Measurements from ENCODE around the gene EXO1.

DNA sequence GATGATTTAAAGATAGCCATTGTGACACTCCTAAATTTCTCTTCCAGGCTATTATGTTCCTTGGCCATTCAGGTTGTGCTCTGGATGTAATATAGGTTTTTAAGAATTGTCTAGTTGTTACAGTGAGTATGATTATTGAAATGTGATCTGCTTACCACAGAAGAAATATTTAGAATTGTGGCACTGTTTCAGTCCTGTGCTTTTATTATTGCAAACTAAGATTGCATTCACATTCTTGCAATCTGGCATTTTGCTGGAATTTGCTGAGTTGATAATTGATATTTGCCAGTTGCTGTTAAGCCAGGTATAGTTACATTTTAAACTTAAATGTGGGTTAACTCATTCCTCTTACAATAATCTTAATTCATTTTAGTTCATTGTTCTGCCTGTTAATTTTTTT, 22.3 kb downstream of the EXO1 start:
- TF ChIP-seq, protein P1, sequence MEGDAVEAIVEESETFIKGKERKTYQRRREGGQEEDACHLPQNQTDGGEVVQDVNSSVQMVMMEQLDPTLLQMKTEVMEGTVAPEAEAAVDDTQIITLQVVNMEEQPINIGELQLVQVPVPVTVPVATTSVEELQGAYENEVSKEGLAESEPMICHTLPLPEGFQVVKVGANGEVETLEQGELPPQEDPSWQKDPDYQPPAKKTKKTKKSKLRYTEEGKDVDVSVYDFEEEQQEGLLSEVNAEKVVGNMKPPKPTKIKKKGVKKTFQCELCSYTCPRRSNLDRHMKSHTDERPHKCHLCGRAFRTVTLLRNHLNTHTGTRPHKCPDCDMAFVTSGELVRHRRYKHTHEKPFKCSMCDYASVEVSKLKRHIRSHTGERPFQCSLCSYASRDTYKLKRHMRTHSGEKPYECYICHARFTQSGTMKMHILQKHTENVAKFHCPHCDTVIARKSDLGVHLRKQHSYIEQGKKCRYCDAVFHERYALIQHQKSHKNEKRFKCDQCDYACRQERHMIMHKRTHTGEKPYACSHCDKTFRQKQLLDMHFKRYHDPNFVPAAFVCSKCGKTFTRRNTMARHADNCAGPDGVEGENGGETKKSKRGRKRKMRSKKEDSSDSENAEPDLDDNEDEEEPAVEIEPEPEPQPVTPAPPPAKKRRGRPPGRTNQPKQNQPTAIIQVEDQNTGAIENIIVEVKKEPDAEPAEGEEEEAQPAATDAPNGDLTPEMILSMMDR (optimal IDR thresholded peaks at IDR 0.05 in 1 of 3, IDR thresholded peaks at IDR 0.05 in 1 of 3, conservative IDR thresholded peaks at IDR 0.05 in 1 of 3; ENCODE audit: extremely low read depth in 1 of 3, insufficient read depth in 2 of 3, low read length in 3 of 3) = no peak
- TF ChIP-seq EZH2 (IDR thresholded peaks at IDR 0.05; ENCODE audit: low read length) = no peak

Data from keratinocyte (primary cell).